PC-3 (cell line): ENCODE measurements around the gene PCYOX1L. TPM values are rescaled to one million over a fixed set of nuclear protein-coding genes. Genes with fewer than 3 reads are reported as not detected.

Source experiments
- ATAC-seq: fragments of 200-7000 bp; cut with Tn5 transposase; 2 replicates; pipeline ENCODE4 v1.9.1; 2020; ENCODE audit warnings: mild to moderate bottlenecking, moderate library complexity
- BruUV-seq: library from RNA; stranded (reverse); fragments of 400-500 nt; replicated peaks from 2 replicates; lab custom pipeline; 2021; lab: Mats Ljungman, UMichigan
- CTCF ChIA-PET: fragments of 300-600 bp; sonication (Branson Sonifier 250); formaldehyde crosslinking; loops from one replicate; lab custom pipeline; 2022; ENCODE audit warnings: antibody characterized with exemption; lab: Charles Lee
- POLR2A ChIA-PET: fragments of 300-600 bp; sonication (Branson Sonifier 250); formaldehyde crosslinking; loops from one replicate; lab custom pipeline; 2022; ENCODE audit warnings: antibody characterized with exemption; ENCODE audit not compliant: unreplicated experiment; lab: Charles Lee
- DNase-seq: peaks from one replicate; pipeline ENCODE4 v3.0.0-alpha.2; 2015
- H2AFZ ChIP-seq: fragments of 300-600 bp; sonication (generic); 2 replicates; pipeline ENCODE4 v1.6.0; 2016; ENCODE audit warnings: antibody characterized with exemption, low read length
- H3F3A ChIP-seq: fragments of 300-600 bp; sonication (generic); one replicate; pipeline ENCODE4 v1.6.0; 2017; ENCODE audit warnings: antibody characterized with exemption, low read length, control low read depth, mild to moderate bottlenecking; ENCODE audit not compliant: unreplicated experiment
- H3K27ac ChIP-seq: fragments of 300-600 bp; sonication (generic); 2 replicates; pipeline ENCODE4 v1.5.1; 2016; ENCODE audit warnings: mild to moderate bottlenecking, low read length
- H3K27me3 ChIP-seq: fragments of 300-600 bp; sonication (generic); 2 replicates; pipeline ENCODE4 v1.6.1; 2016; ENCODE audit warnings: low read length, mixed read lengths
- H3K36me3 ChIP-seq: fragments of 300-600 bp; sonication (generic); 2 replicates; pipeline ENCODE4 v1.6.1; 2016; ENCODE audit warnings: low read depth, mixed run types, low read length, mixed read lengths
- H3K4me1 ChIP-seq: fragments of 300-600 bp; sonication (generic); 2 replicates; pipeline ENCODE4 v1.5.1; 2016; ENCODE audit warnings: low read length; ENCODE audit not compliant: insufficient read depth
- H3K4me2 ChIP-seq: fragments of 300-600 bp; sonication (generic); 2 replicates; pipeline ENCODE4 v1.6.0; 2016; ENCODE audit warnings: low read length
- H3K4me3 ChIP-seq: fragments of 300-600 bp; sonication (generic); 2 replicates; pipeline ENCODE4 v1.5.1; 2016; ENCODE audit warnings: mild to moderate bottlenecking, low read length, mixed read lengths
- H3K79me2 ChIP-seq: fragments of 300-600 bp; sonication (generic); 2 replicates; pipeline ENCODE4 v1.6.1; 2017; ENCODE audit warnings: low read length, mixed read lengths
- H3K9ac ChIP-seq: fragments of 300-600 bp; sonication (generic); 2 replicates; pipeline ENCODE4 v1.6.0; 2016; ENCODE audit warnings: mild to moderate bottlenecking, low read length
- H3K9me2 ChIP-seq: fragments of 300-600 bp; sonication (generic); replicated peaks from 2 replicates; pipeline ENCODE4 v1.6.1; 2016; ENCODE audit warnings: mixed run types, low read length, mixed read lengths
- H3K9me3 ChIP-seq: fragments of 300-600 bp; sonication (generic); 2 replicates; pipeline ENCODE4 v1.6.1; 2016; ENCODE audit warnings: low read length, mixed read lengths
- H4K20me1 ChIP-seq: fragments of 300-600 bp; sonication (generic); 2 replicates; pipeline ENCODE4 v1.6.1; 2016; ENCODE audit warnings: low read length, mixed read lengths
- CTCF ChIP-seq: fragments of 300-600 bp; sonication (generic); conservative IDR thresholded peaks from 2 replicates; pipeline ENCODE4 v1.5.1; 2017; ENCODE audit warnings: antibody characterized with exemption, low read depth, mild to moderate bottlenecking, low read length
- EZH2 ChIP-seq: fragments of 300-600 bp; sonication (generic); IDR thresholded peaks from one replicate; pipeline ENCODE4 v1.6.1; 2017; ENCODE audit warnings: antibody characterized with exemption, mild to moderate bottlenecking, low read length; ENCODE audit not compliant: unreplicated experiment
- EZH2phosphoT487 ChIP-seq: fragments of 300-600 bp; sonication (generic); IDR thresholded peaks from 2 replicates; pipeline ENCODE4 v1.6.1; 2018; ENCODE audit warnings: mild to moderate bottlenecking, antibody characterized with exemption, low read length, borderline replicate concordance
- intact Hi-C: fragments of 100-400 bp; cut with micrococcal nuclease; formaldehyde crosslinking; loops from 2 replicates; pipeline ENCODE4 v1.9.0; 2023
- total RNA-seq: library from RNA; depleted of rRNA; stranded (reverse); fragments of >200 nt; gene quantifications from 2 replicates; pipeline ENCODE4 v1.2.3, GENCODE V29; 2014

PCYOX1L gene
- total RNA-seq, 1 experiment from 2014 or later, result 12.8 TPM

DNA sequence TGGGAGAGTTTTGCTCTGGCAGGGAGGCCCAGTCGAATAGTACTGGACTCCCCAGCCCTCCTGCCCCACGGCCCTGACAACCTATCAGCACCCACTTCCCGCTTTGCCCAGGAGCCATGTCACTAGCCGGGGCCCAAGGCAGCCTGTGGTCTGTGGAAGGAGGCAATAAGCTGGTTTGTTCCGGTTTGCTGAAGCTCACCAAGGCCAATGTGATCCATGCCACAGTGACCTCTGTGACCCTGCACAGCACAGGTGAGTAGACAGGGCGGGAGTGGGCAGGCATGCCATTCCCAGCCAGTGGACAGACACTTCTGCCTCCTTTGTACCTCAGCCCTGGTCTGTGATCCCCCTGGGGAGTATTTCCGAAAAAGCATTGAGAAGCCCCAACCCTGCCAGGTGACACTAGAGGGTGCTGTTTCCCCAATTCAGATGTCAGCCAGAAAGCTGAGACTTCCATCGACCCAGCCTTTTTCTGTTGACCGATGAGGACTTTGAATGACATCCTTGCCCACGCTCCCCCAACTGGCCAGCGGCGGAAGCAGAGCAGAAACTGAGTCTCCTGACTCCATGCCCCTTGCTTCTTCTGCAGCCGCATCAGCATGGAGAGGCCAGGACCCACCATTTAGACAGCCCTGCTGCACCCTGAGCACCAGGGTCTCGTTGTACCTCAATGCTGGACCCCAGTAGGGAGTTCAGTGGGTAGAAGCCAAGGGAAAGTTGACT lies 9.6 kb downstream of the PCYOX1L start:
- DNase-seq, result peak; percentile 95
- peak; percentile 76 for ATAC-seq
- intact Hi-C loops, result loop anchor here (1.0 to 5.0 kb wide), 2 partner anchors 50 to 100 kb away; no protein-coding TSS in a partner anchor
- peak overlapping the region; percentile 23; the same call in 1 of the 2 replicates for H2AFZ ChIP-seq
- H3K9me3 ChIP-seq, result no peaks in the 10 kb centered on the region
- CTCF ChIA-PET, result interaction anchor here (0.5 to 2.5 kb wide), 9 partner anchors 9 to 380 kb away, joined by 3 to 17 read pairs (median 5); partner anchors contain the start of gene PCYOX1L
- no peak overlapping the region for H3K27ac ChIP-seq
- no peak overlapping the region for H3K9ac ChIP-seq
- H3K9me2 ChIP-seq, result no peaks in the 10 kb centered on the region
- H3K36me3 ChIP-seq, result no peaks in the 10 kb centered on the region
- POLR2A ChIA-PET, result no interaction called here
- TF ChIP-seq CTCF (peak; percentile 99), EZH2phosphoT487 (no peak)
- peak overlapping the region; percentile 8; the same call in 1 of the 2 replicates for H3K4me2 ChIP-seq
- no peaks in the 10 kb centered on the region for H3K4me1 ChIP-seq
- no peaks in the 10 kb centered on the region for H4K20me1 ChIP-seq
- no peaks in the 10 kb centered on the region for H3F3A ChIP-seq
- BruUV-seq, result no TSS peak
- H3K27me3 ChIP-seq, result no peaks in the 10 kb centered on the region
- no peaks in the 10 kb centered on the region for H3K79me2 ChIP-seq
- H3K4me3 ChIP-seq, result no peak overlapping the region

DNA sequence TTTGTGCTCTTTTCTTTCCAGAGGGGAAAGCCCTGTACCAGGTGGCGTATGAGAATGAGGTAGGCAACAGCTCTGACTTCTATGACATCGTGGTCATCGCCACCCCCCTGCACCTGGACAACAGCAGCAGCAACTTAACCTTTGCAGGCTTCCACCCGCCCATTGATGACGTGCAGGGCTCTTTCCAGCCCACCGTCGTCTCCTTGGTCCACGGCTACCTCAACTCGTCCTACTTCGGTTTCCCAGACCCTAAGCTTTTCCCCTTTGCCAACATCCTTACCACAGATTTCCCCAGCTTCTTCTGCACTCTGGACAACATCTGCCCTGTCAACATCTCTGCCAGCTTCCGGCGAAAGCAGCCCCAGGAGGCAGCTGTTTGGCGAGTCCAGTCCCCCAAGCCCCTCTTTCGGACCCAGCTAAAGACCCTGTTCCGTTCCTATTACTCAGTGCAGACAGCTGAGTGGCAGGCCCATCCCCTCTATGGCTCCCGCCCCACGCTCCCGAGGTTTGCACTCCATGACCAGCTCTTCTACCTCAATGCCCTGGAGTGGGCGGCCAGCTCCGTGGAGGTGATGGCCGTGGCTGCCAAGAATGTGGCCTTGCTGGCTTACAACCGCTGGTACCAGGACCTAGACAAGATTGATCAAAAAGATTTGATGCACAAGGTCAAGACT lies 10.3 kb downstream of the PCYOX1L start:
- no TSS peak for BruUV-seq
- CTCF ChIA-PET, result interaction anchor here (0.5 to 2.5 kb wide), 9 partner anchors 10 to 380 kb away, joined by 3 to 17 read pairs (median 5); partner anchors contain the start of gene PCYOX1L
- ATAC-seq, result no peak

More for the DNA sequence above, 10.3 kb downstream of the PCYOX1L start:
- H3K36me3 ChIP-seq, result no peaks in the 10 kb centered on the region
- H2AFZ ChIP-seq, result peak overlapping the region; percentile 23; the same call in 1 of the 2 replicates
- H3K9ac ChIP-seq, result no peak overlapping the region
- TF ChIP-seq EZH2phosphoT487 (no peak), EZH2 (no peak), CTCF (no peak)
- no peak overlapping the region for H3K27ac ChIP-seq
- H3F3A ChIP-seq, result no peaks in the 10 kb centered on the region
- no peak for DNase-seq
- intact Hi-C loops, result loop anchor here (1.0 to 5.0 kb wide), 2 partner anchors 51 to 101 kb away; no protein-coding TSS in a partner anchor
- H3K9me3 ChIP-seq, result no peaks in the 10 kb centered on the region
- H3K79me2 ChIP-seq, result no peaks in the 10 kb centered on the region
- peak overlapping the region; percentile 8; the same call in 1 of the 2 replicates for H3K4me2 ChIP-seq
- no peaks in the 10 kb centered on the region for H3K27me3 ChIP-seq
- no peaks in the 10 kb centered on the region for H3K9me2 ChIP-seq
- POLR2A ChIA-PET, result no interaction called here
- H3K4me1 ChIP-seq, result no peaks in the 10 kb centered on the region
- H3K4me3 ChIP-seq, result no peak overlapping the region
- no peaks in the 10 kb centered on the region for H4K20me1 ChIP-seq
